Omental fat pad (tissue), 4 donors: ENCODE measurements around the gene CGB3. TPM values are rescaled to one million over a fixed set of nuclear protein-coding genes. Genes with fewer than 3 reads are reported as not detected.

Source experiments
- ATAC-seq: fragments of 150-250 bp; one replicate; pipeline ENCODE4 v1.9.1; 2016; ENCODE audit warnings: mild to moderate bottlenecking, moderate library complexity; ENCODE audit not compliant: low FRiP score
- DNase-seq: peaks from one replicate; pipeline ENCODE4 v3.0.0-alpha.2; 2019; ENCODE audit warnings: low spot score
- CTCF ChIP-seq, 3 donors: fragments of 450-650 bp; IDR thresholded peaks; one replicate each; pipeline ENCODE4 v1.5.1; 2016 to 2017; ENCODE audit warnings: antibody characterized with exemption in 3 of 3, mild to moderate bottlenecking in 3 of 3, moderate library complexity in 2 of 3
- total RNA-seq, 4 donors: library from RNA; depleted of rRNA; stranded (reverse); fragments of >200 nt; gene quantifications; one replicate each; pipeline ENCODE4 v1.1.0, GENCODE V29; 2016

Gene CGB3
- total RNA-seq, 4 donors from 2014 or later: not detected

- TF ChIP-seq CTCF (IDR thresholded peaks at IDR 0.05): no peak
- ATAC-seq: no peak
- no peak for DNase-seq
These were observed 35.3 kb downstream of the CGB3 start for GRCh38 chr19:48988860-48989259.

- DNase-seq (no peak), ATAC-seq (no peak)
- TF ChIP-seq CTCF (IDR thresholded peaks at IDR 0.05): no peak
These were observed 35.8 kb downstream of the CGB3 start for GRCh38 chr19:48988286-48988685.

GRCh38 chr19:48987323-48987722 is 36.8 kb downstream of the CGB3 start:
- TF ChIP-seq CTCF (IDR thresholded peaks at IDR 0.05): no peak
- DNase-seq (no peak), ATAC-seq (no peak)

GRCh38 chr19:48986211-48986610 is 37.9 kb downstream of the CGB3 start:
- ATAC-seq (no peak), DNase-seq (no peak)
- TF ChIP-seq CTCF (IDR thresholded peaks at IDR 0.05): no peak

- DNase-seq (no peak), ATAC-seq (no peak)
- no peak for TF ChIP-seq CTCF (IDR thresholded peaks at IDR 0.05)
These were observed 38.4 kb downstream of the CGB3 start for GRCh38 chr19:48985711-48986110.

GRCh38 chr19:48982280-48982679 is 41.9 kb downstream of the CGB3 start:
- ATAC-seq: no peak
- no peak for DNase-seq
- no peak for TF ChIP-seq CTCF (IDR thresholded peaks at IDR 0.05)

GRCh38 chr19:48977061-48977460 is 47.1 kb downstream of the CGB3 start:
- no peak for TF ChIP-seq CTCF (IDR thresholded peaks at IDR 0.05)
- DNase-seq (no peak), ATAC-seq (no peak)
